OCI-LY1 (cell line): ENCODE measurements around the gene DES.
A peak's percentile ranks its signal among the peaks of the same experiment; 100 is the strongest.

Source experiments
- H2AFZ ChIP-seq: fragments of 200-600 bp; sonication (generic), shearing (Covaris generic); 2 replicates; pipeline ENCODE4 v1.6.0; 2014; ENCODE audit warnings: antibody characterized with exemption, mild to moderate bottlenecking, low read length
- H3F3A ChIP-seq: fragments of 200-600 bp; sonication (generic), shearing (Covaris generic); 2 replicates; pipeline ENCODE4 v1.6.0; 2014; ENCODE audit warnings: mild to moderate bottlenecking, antibody characterized with exemption, low read length, moderate library complexity; ENCODE audit not compliant: insufficient read depth
- H3K27ac ChIP-seq: fragments of 200-600 bp; sonication (generic); 2 replicates; pipeline ENCODE4 v1.5.1; 2014; ENCODE audit warnings: low read length, mixed run types, mild to moderate bottlenecking, low read depth; ENCODE audit not compliant: poor library complexity, severe bottlenecking
- H3K27me3 ChIP-seq: fragments of 200-600 bp; sonication (generic); 2 replicates; pipeline ENCODE4 v1.6.0; 2014; ENCODE audit warnings: antibody characterized with exemption, mild to moderate bottlenecking, low read length, moderate library complexity; ENCODE audit not compliant: insufficient read depth
- H3K36me3 ChIP-seq: fragments of 200-600 bp; sonication (generic); 2 replicates; pipeline ENCODE4 v1.6.1; 2014; ENCODE audit warnings: mild to moderate bottlenecking, antibody characterized with exemption, low read length, moderate library complexity, mixed read lengths; ENCODE audit not compliant: insufficient read depth
- H3K4me1 ChIP-seq: fragments of 200-600 bp; sonication (generic); 2 replicates; pipeline ENCODE4 v1.5.1; 2014; ENCODE audit warnings: mild to moderate bottlenecking, low read length, moderate library complexity; ENCODE audit not compliant: insufficient read depth, severe bottlenecking
- H3K4me2 ChIP-seq: fragments of 200-600 bp; sonication (generic), shearing (Covaris generic); 2 replicates; pipeline ENCODE4 v1.6.1; 2014; ENCODE audit warnings: low read length
- H3K4me3 ChIP-seq: fragments of 200-600 bp; sonication (generic); 2 replicates; pipeline ENCODE4 v1.5.1; 2014; ENCODE audit warnings: low read length, low read depth, mild to moderate bottlenecking, mixed read lengths; ENCODE audit not compliant: poor library complexity, severe bottlenecking
- H3K79me2 ChIP-seq: fragments of 200-600 bp; shearing (Covaris generic); 2 replicates; pipeline ENCODE4 v1.6.1; 2016; ENCODE audit warnings: mixed run types, low read length, mixed read lengths; ENCODE audit not compliant: insufficient read depth
- H3K9ac ChIP-seq: fragments of 200-600 bp; sonication (generic), shearing (Covaris generic); 2 replicates; pipeline ENCODE4 v1.6.1; 2014; ENCODE audit warnings: mild to moderate bottlenecking, low read length, mixed read lengths
- H3K9me2 ChIP-seq: fragments of 200-600 bp; sonication (generic), shearing (Covaris generic); 2 replicates; pipeline ENCODE4 v1.6.1; 2014; ENCODE audit warnings: low read depth, mild to moderate bottlenecking, low read length, mixed read lengths
- H3K9me3 ChIP-seq: fragments of 200-600 bp; shearing (Covaris generic); 2 replicates; pipeline ENCODE4 v1.6.1; 2014; ENCODE audit warnings: low read length, mixed read lengths
- H4K20me1 ChIP-seq: fragments of 200-600 bp; sonication (generic), shearing (Covaris generic); 2 replicates; pipeline ENCODE4 v1.6.0; 2016; ENCODE audit warnings: mild to moderate bottlenecking, low read length; ENCODE audit not compliant: insufficient read depth
- CTCF ChIP-seq: fragments of 200-600 bp; sonication (generic), shearing (Covaris generic); IDR thresholded peaks from 2 replicates; pipeline ENCODE4 v1.5.1; 2017; ENCODE audit warnings: mild to moderate bottlenecking, antibody characterized with exemption, low read length, moderate library complexity, mixed read lengths
- EZH2 ChIP-seq: fragments of 200-600 bp; sonication (generic), shearing (Covaris generic); IDR thresholded peaks from 2 replicates; pipeline ENCODE4 v1.8.0; 2017; ENCODE audit warnings: borderline replicate concordance, mixed run types, mild to moderate bottlenecking, antibody characterized with exemption, low read length, moderate library complexity, mixed read lengths

The DES gene

GRCh38 chr2:219458996-219459395, 40.8 kb downstream of the DES start:
- H3K9me2 ChIP-seq, result no peaks in the 10 kb centered on the region
- no peak overlapping the region for H3K4me2 ChIP-seq
- H4K20me1 ChIP-seq, result no peaks in the 10 kb centered on the region
- H3K9me3 ChIP-seq, result no peaks in the 10 kb centered on the region
- no peak overlapping the region for H3K27ac ChIP-seq
- TF ChIP-seq CTCF (no peak), EZH2 (no peak)
- H3K36me3 ChIP-seq, result no peaks in the 10 kb centered on the region
- H3K27me3 ChIP-seq, result no peaks in the 10 kb centered on the region; the same call in 1 of the 2 replicates
- no peaks in the 10 kb centered on the region for H3K79me2 ChIP-seq
- no peak overlapping the region for H2AFZ ChIP-seq
- H3K4me3 ChIP-seq, result no peak overlapping the region
- no peaks in the 10 kb centered on the region for H3K4me1 ChIP-seq
- H3F3A ChIP-seq, result no peaks in the 10 kb centered on the region
- no peak overlapping the region for H3K9ac ChIP-seq

GRCh38 chr2:219459460-219460311, 41.5 kb downstream of the DES start:
- no peaks in the 10 kb centered on the region; the same call in 1 of the 2 replicates for H3K27me3 ChIP-seq
- no peak overlapping the region for H2AFZ ChIP-seq
- no peaks in the 10 kb centered on the region for H3K9me2 ChIP-seq
- H3K79me2 ChIP-seq, result no peaks in the 10 kb centered on the region
- TF ChIP-seq CTCF (peak; percentile 77), EZH2 (no peak)
- no peak overlapping the region for H3K4me3 ChIP-seq
- no peaks in the 10 kb centered on the region for H3F3A ChIP-seq
- H4K20me1 ChIP-seq, result no peaks in the 10 kb centered on the region
- H3K4me1 ChIP-seq, result no peaks in the 10 kb centered on the region
- no peaks in the 10 kb centered on the region for H3K9me3 ChIP-seq
- no peak overlapping the region for H3K27ac ChIP-seq
- H3K4me2 ChIP-seq, result no peak overlapping the region
- no peak overlapping the region for H3K9ac ChIP-seq
- no peaks in the 10 kb centered on the region for H3K36me3 ChIP-seq

- Histone ChIP-seq H3K9ac (no peak overlapping the region), H3K4me3 (no peak overlapping the region), H3K4me2 (no peak overlapping the region), H3K36me3 (no peaks in the 10 kb centered on the region), H3F3A (no peaks in the 10 kb centered on the region), H3K4me1 (no peaks in the 10 kb centered on the region), H4K20me1 (no peaks in the 10 kb centered on the region), H3K9me3 (no peaks in the 10 kb centered on the region), H3K27ac (no peak overlapping the region), H3K27me3 (no peaks in the 10 kb centered on the region; the same call in 1 of the 2 replicates), H3K79me2 (no peaks in the 10 kb centered on the region), H3K9me2 (no peaks in the 10 kb centered on the region), H2AFZ (no peak overlapping the region)
- TF ChIP-seq EZH2 (no peak), CTCF (no peak)
Measured at GRCh38 chr2:219460424-219460926, 42.3 kb downstream of the DES start.
